Colonic mucosa (tissue), 4 donors: ENCODE data around the gene LAMC1. TPM values are rescaled to one million over a fixed set of nuclear protein-coding genes. Genes with fewer than 3 reads are reported as not detected.
"Not testable (repeated sequence)": the region's sequence is repeated elsewhere in the genome, so short reads cannot be mapped to it uniquely, and the experiment has no call there.

ENCODE experiments used
- DNase-seq: peaks from one replicate; pipeline ENCODE4 v3.0.0-alpha.2; 2020
- H3K27ac ChIP-seq: fragments of 200-600 bp; one replicate; pipeline ENCODE4 v1.8.0; 2021
- H3K27me3 ChIP-seq: fragments of 200-600 bp; one replicate; pipeline ENCODE4 v1.8.0; 2021
- H3K36me3 ChIP-seq: fragments of 200-600 bp; one replicate; pipeline ENCODE4 v1.8.0; 2021
- H3K4me1 ChIP-seq: fragments of 200-600 bp; one replicate; pipeline ENCODE4 v1.8.0; 2021; ENCODE audit warnings: mild to moderate bottlenecking
- H3K4me3 ChIP-seq: fragments of 200-600 bp; one replicate; pipeline ENCODE4 v1.8.0; 2021
- H3K9ac ChIP-seq, 2 donors: one replicate each; pipeline ENCODE4 v1.7.0; 2013; ENCODE audit warnings: control low read depth in 2 of 2, low read depth in 2 of 2, low read length in 2 of 2
- H3K9me3 ChIP-seq: fragments of 200-600 bp; one replicate; pipeline ENCODE4 v1.8.0; 2021
- intact Hi-C: fragments of 100-400 bp; cut with DNase I; formaldehyde crosslinking; loops from one replicate; pipeline ENCODE4 v1.14.1; 2022
- total RNA-seq, 2 donors: library from RNA; stranded (reverse); fragmentation: NEBNext Ultra II Directional in 1 of 2; extraction: Animal tissue kit (Norgen Biotek cat#: 25700) in 1 of 2; gene quantifications; one replicate each; pipeline ENCODE4 v1.2.1, GENCODE V29; 2021
- TF ChIP-seq, protein P1 (sequence below): fragments of 200-600 bp; IDR thresholded peaks from one replicate; pipeline ENCODE4 v1.8.0; 2022; ENCODE audit warnings: antibody characterized with exemption, mild to moderate bottlenecking
- donor health status: healthy.
- donor health status: DM: no; HTN: no; CAD: no.
- donor health status: DM: no; HTN: no; CAD: no.

The LAMC1 gene
- total RNA-seq, 2 donors from 2014 or later, result 28.0 to 54.6 TPM

DNA sequence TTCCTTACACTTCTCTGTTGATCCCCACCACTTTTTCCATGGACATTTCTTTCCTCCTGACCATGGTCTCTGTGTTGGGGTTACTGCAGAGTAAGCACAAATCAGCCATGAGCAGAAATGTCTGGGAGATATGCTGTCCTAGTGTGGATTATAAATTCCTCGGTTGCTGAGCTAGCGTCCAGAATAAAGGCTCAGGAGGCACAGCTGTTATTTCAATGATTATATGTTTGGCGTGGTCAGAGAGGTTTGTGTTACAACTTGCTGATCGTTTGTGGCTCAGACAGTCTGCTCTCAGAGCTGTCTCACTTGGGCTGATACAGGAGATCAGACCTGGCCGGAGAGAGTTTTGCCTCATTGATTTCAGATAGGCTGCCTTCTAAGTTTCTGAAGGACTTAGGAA, 125.4 kb downstream of the LAMC1 start:
- intact Hi-C loops, result no loop called here
- no peaks in the 10 kb centered on the region for H3K4me1 ChIP-seq
- H3K9me3 ChIP-seq, result no peaks in the 10 kb centered on the region
- no peaks in the 10 kb centered on the region for H3K27me3 ChIP-seq
- TF ChIP-seq, protein P1, sequence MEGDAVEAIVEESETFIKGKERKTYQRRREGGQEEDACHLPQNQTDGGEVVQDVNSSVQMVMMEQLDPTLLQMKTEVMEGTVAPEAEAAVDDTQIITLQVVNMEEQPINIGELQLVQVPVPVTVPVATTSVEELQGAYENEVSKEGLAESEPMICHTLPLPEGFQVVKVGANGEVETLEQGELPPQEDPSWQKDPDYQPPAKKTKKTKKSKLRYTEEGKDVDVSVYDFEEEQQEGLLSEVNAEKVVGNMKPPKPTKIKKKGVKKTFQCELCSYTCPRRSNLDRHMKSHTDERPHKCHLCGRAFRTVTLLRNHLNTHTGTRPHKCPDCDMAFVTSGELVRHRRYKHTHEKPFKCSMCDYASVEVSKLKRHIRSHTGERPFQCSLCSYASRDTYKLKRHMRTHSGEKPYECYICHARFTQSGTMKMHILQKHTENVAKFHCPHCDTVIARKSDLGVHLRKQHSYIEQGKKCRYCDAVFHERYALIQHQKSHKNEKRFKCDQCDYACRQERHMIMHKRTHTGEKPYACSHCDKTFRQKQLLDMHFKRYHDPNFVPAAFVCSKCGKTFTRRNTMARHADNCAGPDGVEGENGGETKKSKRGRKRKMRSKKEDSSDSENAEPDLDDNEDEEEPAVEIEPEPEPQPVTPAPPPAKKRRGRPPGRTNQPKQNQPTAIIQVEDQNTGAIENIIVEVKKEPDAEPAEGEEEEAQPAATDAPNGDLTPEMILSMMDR, result no peak
- H3K36me3 ChIP-seq, result no peaks in the 10 kb centered on the region
- H3K27ac ChIP-seq, result no peak overlapping the region
- H3K4me3 ChIP-seq, result no peak overlapping the region
- no peak for DNase-seq
- H3K9ac ChIP-seq, result no peak overlapping the region

DNA sequence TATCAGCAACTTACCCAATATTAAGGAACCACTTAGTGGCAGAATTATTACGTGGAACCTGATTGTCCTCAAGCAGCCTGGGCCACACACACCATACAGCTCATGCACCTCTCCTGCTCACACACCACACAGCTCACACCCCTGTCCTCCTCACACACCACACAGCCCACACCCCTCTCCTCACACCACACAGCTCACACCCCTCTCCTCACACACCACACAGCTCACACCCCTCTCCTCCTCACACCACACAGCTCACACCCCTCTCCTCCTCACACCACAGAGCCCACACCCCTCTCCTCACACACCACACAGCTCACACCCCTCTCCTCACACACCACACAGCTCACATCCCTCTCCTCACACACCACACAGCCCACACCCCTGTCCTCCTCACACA, 126.1 kb downstream of the LAMC1 start:
- no peak for DNase-seq
- no peak overlapping the region for H3K27ac ChIP-seq
- TF ChIP-seq, protein P1, result no peak
- no peaks in the 10 kb centered on the region for H3K27me3 ChIP-seq
- no peaks in the 10 kb centered on the region for H3K36me3 ChIP-seq
- H3K9ac ChIP-seq, result no peak overlapping the region
- intact Hi-C loops, result no loop called here
- no peaks in the 10 kb centered on the region for H3K4me1 ChIP-seq
- no peak overlapping the region for H3K4me3 ChIP-seq
- H3K9me3 ChIP-seq, result no peaks in the 10 kb centered on the region

DNA sequence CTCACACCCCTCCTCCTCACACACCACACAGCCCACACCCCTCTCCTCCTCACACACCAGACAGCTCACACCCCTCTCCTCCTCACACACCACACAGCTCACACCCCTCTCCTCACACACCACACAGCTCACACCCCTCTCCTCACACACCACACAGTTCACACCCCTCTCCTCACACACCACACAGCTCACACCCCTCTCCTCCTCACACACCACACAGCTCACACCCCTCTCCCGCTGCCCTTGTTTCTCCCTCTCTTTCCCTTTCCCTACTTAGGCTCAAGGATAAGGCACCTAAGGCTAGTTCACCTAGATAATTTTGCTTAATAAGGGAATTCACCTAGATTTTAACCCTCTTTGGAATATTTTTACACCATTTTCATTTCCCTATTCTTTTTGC, 126.8 kb downstream of the LAMC1 start:
- H3K27ac ChIP-seq, DNase-seq, H3K4me3 ChIP-seq, H3K9me3 ChIP-seq, H3K9ac ChIP-seq, H3K36me3 ChIP-seq, H3K4me1 ChIP-seq, H3K27me3 ChIP-seq, intact Hi-C loops: not testable (repeated sequence)

DNA sequence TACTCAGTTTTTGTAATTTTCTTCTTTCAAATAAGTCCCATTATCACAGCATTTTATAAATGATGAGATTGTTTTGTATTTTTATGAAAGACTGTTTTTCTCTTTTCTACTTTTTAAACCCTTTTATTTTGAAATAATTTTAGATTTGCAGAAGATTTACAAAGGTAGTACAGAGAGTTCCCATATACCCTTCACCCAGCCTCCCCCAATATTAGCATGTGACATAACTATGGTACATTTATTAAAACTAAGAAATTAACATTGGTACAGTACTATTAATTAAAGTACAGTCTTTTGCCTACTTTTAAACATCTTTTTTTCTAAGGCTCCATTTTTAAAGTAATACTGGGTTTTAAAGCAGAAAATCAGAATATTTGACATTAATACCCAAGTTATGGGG, 127.2 kb downstream of the LAMC1 start:
- Histone ChIP-seq H3K4me3 (no peak overlapping the region), H3K9me3 (no peaks in the 10 kb centered on the region), H3K9ac (no peak overlapping the region), H3K36me3 (no peaks in the 10 kb centered on the region), H3K27me3 (no peaks in the 10 kb centered on the region), H3K27ac (no peak overlapping the region), H3K4me1 (no peaks in the 10 kb centered on the region)
- DNase-seq, result no peak
- intact Hi-C loops, result no loop called here
- TF ChIP-seq, protein P1, result no peak

DNA sequence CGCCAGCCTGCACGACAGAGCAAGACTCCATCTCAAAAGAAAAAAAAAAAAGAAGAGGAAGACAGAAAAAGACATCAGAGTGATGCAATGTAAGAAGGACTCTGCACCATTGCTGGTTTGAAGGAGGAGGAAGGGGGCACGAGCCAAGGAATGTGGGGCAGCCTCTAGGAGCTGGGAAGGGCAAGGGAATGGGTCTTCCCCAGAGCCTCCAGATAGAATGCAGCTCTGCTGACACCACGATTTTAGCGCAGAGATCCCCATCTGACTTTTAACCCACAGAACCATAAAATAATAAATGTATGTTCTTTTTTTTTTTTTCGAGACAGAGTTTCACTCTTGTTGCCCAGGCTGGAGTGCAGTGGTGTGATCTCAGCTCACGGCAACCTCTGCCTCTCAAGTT, 129.0 kb downstream of the LAMC1 start:
- no peak for DNase-seq
- intact Hi-C loops, result no loop called here

DNA sequence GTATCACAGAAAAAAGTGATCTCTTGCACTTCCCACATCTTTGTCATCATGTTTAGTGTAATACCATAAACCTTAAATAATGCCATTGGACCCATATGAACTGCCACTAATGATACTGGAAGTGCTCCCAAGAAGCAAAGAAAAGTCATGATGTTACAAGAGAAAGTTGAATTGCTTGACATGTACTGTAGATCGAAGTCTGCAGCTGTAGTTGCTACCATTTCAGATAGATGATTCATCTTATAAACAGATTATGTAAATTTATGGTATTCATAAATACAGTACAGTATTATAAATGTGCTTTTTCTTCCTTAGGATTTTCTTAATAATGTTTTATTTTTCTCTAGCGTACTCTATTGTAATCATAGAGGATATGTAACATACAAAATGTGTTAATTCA, 132.7 kb downstream of the LAMC1 start:
- intact Hi-C loops, result no loop called here

More for the DNA sequence above, 129.0 kb downstream of the LAMC1 start:
- Histone ChIP-seq H3K27me3 (no peaks in the 10 kb centered on the region), H3K9ac (no peak overlapping the region), H3K4me1 (no peaks in the 10 kb centered on the region), H3K36me3 (no peaks in the 10 kb centered on the region), H3K4me3 (no peak overlapping the region), H3K9me3 (no peaks in the 10 kb centered on the region), H3K27ac (no peak overlapping the region)
- TF ChIP-seq, protein P1, result no peak

More for the DNA sequence above, 132.7 kb downstream of the LAMC1 start:
- no peak overlapping the region for H3K9ac ChIP-seq
- no peak overlapping the region for H3K4me3 ChIP-seq
- TF ChIP-seq, protein P1, result no peak
- no peak overlapping the region for H3K27ac ChIP-seq
- DNase-seq, result no peak
- H3K4me1 ChIP-seq, result no peaks in the 10 kb centered on the region
- H3K36me3 ChIP-seq, result no peaks in the 10 kb centered on the region
- no peaks in the 10 kb centered on the region for H3K9me3 ChIP-seq
- no peaks in the 10 kb centered on the region for H3K27me3 ChIP-seq
